ENCODE results near the gene CDH18. TPM values are rescaled to one million over a fixed set of nuclear protein-coding genes. Genes with fewer than 3 reads are reported as not detected.

Gene CDH18
- total and polyA plus RNA-seq, 2 donors = 0.06 to 3.2 TPM

GRCh38 chr5:19978476-19978875 is 9.5 kb downstream of the CDH18 start:
- Histone ChIP-seq H3K27ac (ENCODE audit: low read depth) (no peak overlapping the region), H3K36me3 (ENCODE audit: insufficient read depth) (no peaks in the 10 kb centered on the region), H3K4me3 (ENCODE audit: low read depth, low read length) (no peak overlapping the region), H3K4me1 (ENCODE audit: insufficient read depth) (no peaks in the 10 kb centered on the region)
- 50% methylated on average over 2 of the region's 2 CpGs for WGBS
- DNase-seq (ENCODE audit: extremely low spot score) = no peak

DNA sequence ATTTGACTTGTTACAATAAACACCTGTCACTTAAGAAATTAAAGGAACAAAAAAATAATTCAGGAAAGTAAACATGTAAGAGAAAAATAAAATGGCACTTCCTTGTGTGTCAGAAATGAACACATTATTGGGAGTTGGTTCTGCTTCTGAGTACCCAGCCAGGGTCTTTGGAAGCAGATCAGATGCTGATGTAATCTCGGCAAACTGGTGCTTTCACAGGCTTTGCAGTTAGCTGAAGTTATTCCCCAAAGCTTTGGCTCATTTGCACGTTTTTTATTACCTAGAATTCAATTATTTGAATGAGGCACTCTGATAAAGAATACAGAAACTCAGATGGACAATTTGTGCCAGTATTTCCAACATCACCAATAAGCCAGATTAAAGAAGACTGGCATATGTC is 10.9 kb downstream of the CDH18 start:
- H3K4me1 ChIP-seq (ENCODE audit: insufficient read depth) = no peaks in the 10 kb centered on the region
- WGBS = 48% methylated on average over 2 of the region's 2 CpGs
- DNase-seq (ENCODE audit: extremely low spot score) = no peak
- no peak overlapping the region for H3K27ac ChIP-seq (ENCODE audit: low read depth)
- no peak overlapping the region for H3K4me3 ChIP-seq (ENCODE audit: low read depth, low read length)
- H3K36me3 ChIP-seq (ENCODE audit: insufficient read depth) = no peaks in the 10 kb centered on the region

DNA sequence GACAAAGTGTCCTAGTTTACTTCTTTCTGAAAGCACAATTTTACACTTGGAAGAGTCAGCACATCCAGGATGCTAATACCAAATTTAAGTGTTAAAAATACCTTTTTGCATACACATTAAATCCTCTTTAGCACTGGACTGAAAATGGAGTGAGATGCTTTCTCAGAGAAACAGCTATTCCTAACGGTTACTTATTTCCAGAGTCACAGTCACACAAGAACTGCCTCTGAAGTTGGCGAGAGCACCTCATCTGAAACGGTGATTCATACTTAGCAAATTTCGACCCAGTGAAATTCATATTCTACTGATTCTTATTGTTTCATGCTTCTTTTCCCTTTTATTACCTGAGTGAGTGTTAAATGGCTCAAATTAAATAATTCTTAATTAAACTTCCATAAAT is 12.2 kb downstream of the CDH18 start:
- Histone ChIP-seq H3K27ac (ENCODE audit: low read depth) (no peak overlapping the region), H3K4me3 (ENCODE audit: low read depth, low read length) (no peak overlapping the region), H3K36me3 (ENCODE audit: insufficient read depth) (no peaks in the 10 kb centered on the region), H3K4me1 (ENCODE audit: insufficient read depth) (no peaks in the 10 kb centered on the region)
- no peak for DNase-seq (ENCODE audit: extremely low spot score)
- 85% methylated on average over 4 of the region's 4 CpGs for WGBS

DNA sequence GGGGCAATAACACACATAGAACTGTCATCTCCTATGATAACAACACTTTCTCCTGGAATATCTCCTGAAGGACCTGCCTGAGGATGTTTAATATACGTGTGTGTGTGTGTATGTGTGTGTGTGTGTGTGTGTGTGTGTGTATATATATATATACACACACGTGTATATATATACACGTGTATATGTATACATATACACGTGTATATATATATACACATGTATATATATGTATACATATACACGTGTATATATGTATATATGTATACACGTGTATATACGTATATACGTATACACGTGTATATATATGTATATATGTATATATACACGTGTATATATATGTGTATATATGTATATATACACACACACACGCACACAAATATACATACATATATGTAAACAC is 27.5 kb downstream of the CDH18 start:
- Histone ChIP-seq H3K36me3 (ENCODE audit: insufficient read depth) (no peaks in the 10 kb centered on the region), H3K4me3 (ENCODE audit: low read depth, low read length) (no peak overlapping the region), H3K27ac (ENCODE audit: low read depth) (no peak overlapping the region), H3K4me1 (ENCODE audit: insufficient read depth) (no peaks in the 10 kb centered on the region)
- DNase-seq (ENCODE audit: extremely low spot score) = no peak
- WGBS = 76% methylated on average over 11 of the region's 11 CpGs

GRCh38 chr5:19959830-19960384 is 28.1 kb downstream of the CDH18 start:
- DNase-seq (ENCODE audit: extremely low spot score) = no peak
- no peak overlapping the region for H3K4me3 ChIP-seq (ENCODE audit: low read depth, low read length)
- WGBS = 63% methylated on average over 2 of the region's 2 CpGs
- H3K4me1 ChIP-seq (ENCODE audit: insufficient read depth) = no peaks in the 10 kb centered on the region
- no peak overlapping the region for H3K27ac ChIP-seq (ENCODE audit: low read depth)
- no peaks in the 10 kb centered on the region for H3K36me3 ChIP-seq (ENCODE audit: insufficient read depth)

GRCh38 chr5:19950897-19951296 is 37.1 kb downstream of the CDH18 start:
- Histone ChIP-seq H3K4me3 (ENCODE audit: low read depth, low read length) (no peak overlapping the region), H3K36me3 (ENCODE audit: insufficient read depth) (no peaks in the 10 kb centered on the region), H3K4me1 (ENCODE audit: insufficient read depth) (no peaks in the 10 kb centered on the region), H3K27ac (ENCODE audit: low read depth) (no peak overlapping the region)
- DNase-seq (ENCODE audit: extremely low spot score) = no peak

DNA sequence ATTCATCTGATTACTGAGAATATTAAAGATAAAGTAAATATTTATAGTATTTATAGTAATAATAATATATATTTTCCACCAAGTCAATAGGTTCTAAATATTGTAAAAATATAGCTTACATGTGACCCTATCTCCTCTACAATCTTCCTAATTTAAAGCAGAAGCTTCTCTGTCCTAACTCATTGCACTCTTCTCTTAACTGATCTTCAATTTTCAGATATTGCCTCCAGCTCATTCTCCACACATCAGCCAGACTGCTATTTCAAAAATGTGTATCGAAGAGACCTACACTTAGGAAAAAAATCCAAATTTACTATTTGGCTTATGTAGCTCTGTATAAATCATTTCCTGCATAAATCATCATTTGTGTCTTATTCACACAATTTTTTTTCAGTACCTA is 47.8 kb downstream of the CDH18 start:
- no peak overlapping the region for H3K4me3 ChIP-seq (ENCODE audit: low read depth, low read length)
- DNase-seq (ENCODE audit: extremely low spot score) = no peak
- H3K36me3 ChIP-seq (ENCODE audit: insufficient read depth) = no peaks in the 10 kb centered on the region
- WGBS = 79% methylated on average over 1 of the region's 1 CpG
- no peak overlapping the region for H3K27ac ChIP-seq (ENCODE audit: low read depth)
- no peaks in the 10 kb centered on the region for H3K4me1 ChIP-seq (ENCODE audit: insufficient read depth)

DNA sequence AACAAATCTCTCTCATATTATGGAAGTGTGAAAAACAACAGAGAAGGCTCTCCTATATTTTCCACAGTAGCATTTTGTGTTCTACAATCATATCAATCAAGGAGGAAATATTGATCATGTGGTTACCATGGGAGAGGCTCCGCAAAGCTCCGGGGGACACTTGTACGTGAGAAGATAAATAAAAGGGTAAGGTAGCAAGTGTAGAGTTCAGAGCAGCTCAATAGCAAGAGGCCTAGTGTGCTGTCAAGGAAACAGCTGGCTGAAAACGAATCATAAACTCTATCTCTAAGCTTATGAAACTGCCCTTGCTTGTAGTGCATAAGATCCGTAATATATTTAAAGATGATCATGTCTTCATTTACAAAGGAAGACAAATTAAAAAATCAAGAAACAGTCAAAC is 57.5 kb downstream of the CDH18 start:
- H3K4me1 ChIP-seq (ENCODE audit: insufficient read depth) = no peaks in the 10 kb centered on the region
- WGBS = 54% methylated on average over 5 of the region's 5 CpGs
- H3K27ac ChIP-seq (ENCODE audit: low read depth) = no peak overlapping the region
- H3K4me3 ChIP-seq (ENCODE audit: low read depth, low read length) = no peak overlapping the region
- DNase-seq (ENCODE audit: extremely low spot score) = no peak
- no peaks in the 10 kb centered on the region for H3K36me3 ChIP-seq (ENCODE audit: insufficient read depth)

GRCh38 chr5:19928562-19929421 is 59.2 kb downstream of the CDH18 start:
- 69% methylated on average over 3 of the region's 3 CpGs for WGBS

GRCh38 chr5:19927919-19928318 is 60.1 kb downstream of the CDH18 start:
- H3K36me3 ChIP-seq (ENCODE audit: insufficient read depth) = no peaks in the 10 kb centered on the region
- H3K4me3 ChIP-seq (ENCODE audit: low read depth, low read length) = no peak overlapping the region
- no peak overlapping the region for H3K27ac ChIP-seq (ENCODE audit: low read depth)
- no peak for DNase-seq (ENCODE audit: extremely low spot score)
- WGBS = 22% methylated on average over 3 of the region's 3 CpGs
- H3K4me1 ChIP-seq (ENCODE audit: insufficient read depth) = no peaks in the 10 kb centered on the region

More at GRCh38 chr5:19928562-19929421, 59.2 kb downstream of the CDH18 start:
- DNase-seq (ENCODE audit: extremely low spot score) = no peak
- Histone ChIP-seq H3K4me1 (ENCODE audit: insufficient read depth) (no peaks in the 10 kb centered on the region), H3K36me3 (ENCODE audit: insufficient read depth) (no peaks in the 10 kb centered on the region), H3K27ac (ENCODE audit: low read depth) (no peak overlapping the region), H3K4me3 (ENCODE audit: low read depth, low read length) (no peak overlapping the region)

DNA sequence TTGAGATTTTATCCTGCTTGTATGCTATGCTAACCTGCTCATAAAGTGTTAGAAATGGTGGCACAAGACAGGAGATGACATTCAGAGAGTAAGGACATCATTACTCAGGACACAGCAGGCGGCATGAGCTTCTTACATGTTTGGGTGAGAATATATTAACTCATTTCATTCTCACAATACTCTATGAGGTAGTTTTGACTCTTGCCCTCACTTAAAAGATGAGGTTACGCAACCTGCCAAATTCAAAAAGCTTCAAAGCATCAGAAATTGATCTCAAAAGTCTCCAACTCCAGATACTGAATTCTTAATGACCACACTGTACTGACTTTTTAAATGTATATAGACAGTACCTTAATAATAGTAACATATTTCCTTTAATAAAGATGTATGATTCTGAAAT is 60.8 kb downstream of the CDH18 start:
- no peak for DNase-seq (ENCODE audit: extremely low spot score)
- H3K36me3 ChIP-seq (ENCODE audit: insufficient read depth) = no peaks in the 10 kb centered on the region
- WGBS = 70% methylated on average over 2 of the region's 2 CpGs
- no peaks in the 10 kb centered on the region for H3K4me1 ChIP-seq (ENCODE audit: insufficient read depth)
- no peak overlapping the region for H3K27ac ChIP-seq (ENCODE audit: low read depth)
- H3K4me3 ChIP-seq (ENCODE audit: low read depth, low read length) = no peak overlapping the region

GRCh38 chr5:19923742-19924141 is 64.3 kb downstream of the CDH18 start:
- Histone ChIP-seq H3K4me3 (ENCODE audit: low read depth, low read length) (no peak overlapping the region), H3K4me1 (ENCODE audit: insufficient read depth) (no peaks in the 10 kb centered on the region), H3K36me3 (ENCODE audit: insufficient read depth) (no peaks in the 10 kb centered on the region), H3K27ac (ENCODE audit: low read depth) (no peak overlapping the region)
- 48% methylated on average over 3 of the region's 3 CpGs for WGBS
- DNase-seq (ENCODE audit: extremely low spot score) = no peak

GRCh38 chr5:19920761-19921160 is 67.2 kb downstream of the CDH18 start:
- no peak overlapping the region for H3K4me3 ChIP-seq (ENCODE audit: low read depth, low read length)
- DNase-seq (ENCODE audit: extremely low spot score) = no peak
- no peaks in the 10 kb centered on the region for H3K4me1 ChIP-seq (ENCODE audit: insufficient read depth)
- 98% methylated on average over 4 of the region's 4 CpGs for WGBS
- no peak overlapping the region for H3K27ac ChIP-seq (ENCODE audit: low read depth)
- no peaks in the 10 kb centered on the region for H3K36me3 ChIP-seq (ENCODE audit: insufficient read depth)

- Histone ChIP-seq H3K27ac (ENCODE audit: low read depth) (no peak overlapping the region), H3K4me1 (ENCODE audit: insufficient read depth) (no peaks in the 10 kb centered on the region), H3K36me3 (ENCODE audit: insufficient read depth) (no peaks in the 10 kb centered on the region), H3K4me3 (ENCODE audit: low read depth, low read length) (no peak overlapping the region)
- no peak for DNase-seq (ENCODE audit: extremely low spot score)
- WGBS = 88% methylated on average over 3 of the region's 3 CpGs
These were observed 69.2 kb downstream of the CDH18 start for GRCh38 chr5:19918780-19919179.

Data from urinary bladder (tissue), 4 donors.